Measurements from ENCODE around the gene ADK. TPM values are rescaled to one million over a fixed set of nuclear protein-coding genes. Genes with fewer than 3 reads are reported as not detected.

Gene ADK
- total RNA-seq, 1 donor from 2014 or later = 64.5 TPM

GRCh38 chr10:74736029-74736428 lies 585.0 kb downstream of the ADK start:
- Mint-ChIP-seq H3K4me3 (ENCODE audit: low read depth) (no peak overlapping the region), H3K27ac (no peak overlapping the region), H3K27me3 (ENCODE audit: low read depth) (no peaks in the 10 kb centered on the region), H3K36me3 (ENCODE audit: low read depth) (no peaks in the 10 kb centered on the region), H3K9me3 (peaks cover 16% of the 10 kb centered on the region), H3K4me1 (ENCODE audit: low read depth) (peaks cover 21% of the 10 kb centered on the region)
- no peak for DNase-seq (ENCODE audit: low spot score)
- intact Hi-C loops (cut with micrococcal nuclease) = loop anchor here (5.0 kb wide), 1 partner anchor 469 kb away; no protein-coding TSS in a partner anchor

DNA sequence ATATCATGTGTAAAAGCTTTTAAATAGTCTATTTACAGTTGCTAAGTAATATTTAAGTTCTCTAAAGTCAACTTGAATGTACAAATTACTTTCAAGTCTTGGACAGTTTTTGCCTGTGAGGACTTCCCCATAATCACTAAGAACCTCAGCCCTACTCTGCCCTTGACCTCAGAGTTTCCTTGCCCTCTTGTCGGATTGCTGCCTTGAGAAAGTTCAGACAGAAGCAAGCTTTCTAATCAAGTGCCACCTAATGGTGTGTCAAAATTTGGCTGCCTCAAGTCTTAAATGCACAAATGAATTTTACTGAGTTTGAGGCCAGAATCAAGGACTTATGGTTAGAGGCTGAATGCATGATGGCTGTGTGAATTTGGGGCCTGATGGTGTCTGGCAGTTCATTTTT lies 587.0 kb downstream of the ADK start:
- DNase-seq (ENCODE audit: low spot score) = no peak
- peaks cover 5% of the 10 kb centered on the region for H3K9me3 Mint-ChIP-seq
- H3K27me3 Mint-ChIP-seq (ENCODE audit: low read depth) = no peaks in the 10 kb centered on the region
- no peak overlapping the region for H3K4me3 Mint-ChIP-seq (ENCODE audit: low read depth)
- H3K4me1 Mint-ChIP-seq (ENCODE audit: low read depth) = peaks cover 21% of the 10 kb centered on the region
- intact Hi-C loops (cut with micrococcal nuclease) = loop anchor here (2.0 to 5.0 kb wide), 2 partner anchors 281 to 471 kb away; no protein-coding TSS in a partner anchor
- peak overlapping the region; percentile 16 for H3K27ac Mint-ChIP-seq
- H3K36me3 Mint-ChIP-seq (ENCODE audit: low read depth) = no peaks in the 10 kb centered on the region

DNA sequence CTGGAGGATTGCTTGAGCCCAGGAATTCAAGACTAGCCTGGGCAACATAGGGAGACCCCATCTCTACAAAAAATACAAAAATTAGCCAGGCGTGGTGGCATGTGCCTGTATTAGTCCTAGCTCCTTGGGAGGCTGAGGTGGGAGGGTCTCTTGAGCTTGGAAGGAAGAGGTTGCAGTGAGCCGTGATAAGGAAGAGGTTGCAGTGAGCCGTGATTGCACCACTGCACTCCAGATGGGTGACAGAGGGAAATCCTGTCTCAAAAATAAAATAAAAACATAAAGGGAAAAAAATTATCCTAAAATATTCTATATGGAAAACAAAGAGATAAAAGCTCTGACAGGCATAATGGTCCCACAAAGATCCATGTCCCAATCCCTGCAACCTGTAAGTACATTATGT lies 587.5 kb downstream of the ADK start:
- Mint-ChIP-seq H3K36me3 (ENCODE audit: low read depth) (no peaks in the 10 kb centered on the region), H3K4me1 (ENCODE audit: low read depth) (peaks cover 21% of the 10 kb centered on the region), H3K9me3 (peaks cover 4% of the 10 kb centered on the region), H3K4me3 (ENCODE audit: low read depth) (no peak overlapping the region), H3K27ac (peak overlapping the region; percentile 58), H3K27me3 (ENCODE audit: low read depth) (no peaks in the 10 kb centered on the region)
- intact Hi-C loops (cut with micrococcal nuclease) = loop anchor here (2.0 to 5.0 kb wide), 2 partner anchors 280 to 471 kb away; no protein-coding TSS in a partner anchor
- DNase-seq (ENCODE audit: low spot score) = no peak

DNA sequence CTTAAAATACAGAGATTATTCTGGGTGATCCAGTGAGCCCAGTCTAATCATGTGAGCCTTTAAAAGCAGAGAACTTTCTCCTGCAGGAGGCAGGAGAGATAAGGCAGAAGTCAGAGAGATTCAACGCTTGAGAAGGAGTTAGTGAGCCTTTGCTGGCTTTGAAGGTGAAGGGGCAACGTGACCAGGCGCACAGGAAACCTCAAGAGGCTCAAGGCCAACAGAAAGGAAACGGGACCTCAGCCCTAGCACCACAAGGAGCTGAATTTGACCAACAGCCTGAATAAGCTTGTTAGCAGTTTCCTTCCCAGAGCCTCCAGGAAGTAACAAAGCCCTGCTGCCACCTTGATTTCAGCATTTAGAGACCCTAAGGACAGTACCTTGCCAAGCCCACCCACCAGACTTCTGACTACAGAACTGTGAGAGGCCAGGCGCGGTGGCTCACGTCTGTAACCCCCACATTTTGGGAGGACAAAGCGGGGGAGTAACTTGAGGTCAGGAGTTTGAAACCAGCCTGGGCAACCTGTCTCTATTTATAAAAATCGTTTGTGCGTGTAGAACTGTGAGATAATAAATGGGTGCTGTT lies 588.1 kb downstream of the ADK start:
- Mint-ChIP-seq H3K4me3 (ENCODE audit: low read depth) (no peak overlapping the region), H3K36me3 (ENCODE audit: low read depth) (no peaks in the 10 kb centered on the region), H3K4me1 (ENCODE audit: low read depth) (peaks cover 21% of the 10 kb centered on the region), H3K9me3 (no peaks in the 10 kb centered on the region), H3K27me3 (ENCODE audit: low read depth) (no peaks in the 10 kb centered on the region), H3K27ac (peak overlapping the region; percentile 85)
- DNase-seq (ENCODE audit: low spot score) = peak; percentile 28
- intact Hi-C loops (cut with micrococcal nuclease) = loop anchor here (1.0 to 5.0 kb wide), 3 partner anchors 60 to 472 kb away; no protein-coding TSS in a partner anchor

DNA sequence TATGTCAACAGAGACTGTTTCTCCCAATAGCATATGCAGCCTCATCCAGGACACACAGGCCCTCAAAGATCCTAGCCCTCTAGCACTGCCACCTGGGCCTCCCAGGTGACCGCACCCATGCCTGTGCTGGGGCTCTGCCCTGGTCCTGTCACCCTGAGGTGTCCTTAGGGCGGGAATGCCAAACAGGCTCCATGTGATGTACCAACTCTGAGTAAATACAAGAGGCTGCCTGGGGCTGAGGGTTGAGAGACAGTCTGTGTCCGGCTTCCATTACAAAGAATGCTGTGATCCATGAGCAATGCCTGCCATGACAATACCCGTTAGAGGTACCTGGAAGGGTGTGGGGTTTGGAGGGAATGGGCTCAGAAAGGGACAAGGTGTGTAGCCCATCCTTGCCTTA lies 592.4 kb downstream of the ADK start:
- H3K4me1 Mint-ChIP-seq (ENCODE audit: low read depth) = peaks cover 17% of the 10 kb centered on the region
- no peak overlapping the region for H3K27ac Mint-ChIP-seq
- H3K4me3 Mint-ChIP-seq (ENCODE audit: low read depth) = no peak overlapping the region
- no peaks in the 10 kb centered on the region for H3K36me3 Mint-ChIP-seq (ENCODE audit: low read depth)
- DNase-seq (ENCODE audit: low spot score) = no peak
- intact Hi-C loops (cut with micrococcal nuclease) = no loop called here
- no peaks in the 10 kb centered on the region for H3K27me3 Mint-ChIP-seq (ENCODE audit: low read depth)
- no peaks in the 10 kb centered on the region for H3K9me3 Mint-ChIP-seq

- Mint-ChIP-seq H3K27me3 (ENCODE audit: low read depth) (no peaks in the 10 kb centered on the region), H3K36me3 (ENCODE audit: low read depth) (no peaks in the 10 kb centered on the region), H3K4me1 (ENCODE audit: low read depth) (no peaks in the 10 kb centered on the region), H3K9me3 (no peaks in the 10 kb centered on the region), H3K27ac (no peak overlapping the region), H3K4me3 (ENCODE audit: low read depth) (no peak overlapping the region)
- no peak for DNase-seq (ENCODE audit: low spot score)
- intact Hi-C loops (cut with micrococcal nuclease) = no loop called here
Measured at GRCh38 chr10:74745449-74745848, 594.4 kb downstream of the ADK start.

- Mint-ChIP-seq H3K36me3 (ENCODE audit: low read depth) (no peaks in the 10 kb centered on the region), H3K4me1 (ENCODE audit: low read depth) (peaks cover 5% of the 10 kb centered on the region), H3K9me3 (no peaks in the 10 kb centered on the region), H3K4me3 (ENCODE audit: low read depth) (no peak overlapping the region), H3K27me3 (ENCODE audit: low read depth) (no peaks in the 10 kb centered on the region), H3K27ac (no peak overlapping the region)
- intact Hi-C loops (cut with micrococcal nuclease) = no loop called here
- DNase-seq (ENCODE audit: low spot score) = no peak
Measured at GRCh38 chr10:74746813-74747212, 595.8 kb downstream of the ADK start.

- DNase-seq (ENCODE audit: low spot score) = no peak
- intact Hi-C loops (cut with micrococcal nuclease) = no loop called here
- no peaks in the 10 kb centered on the region for H3K9me3 Mint-ChIP-seq
- no peak overlapping the region for H3K27ac Mint-ChIP-seq
- H3K27me3 Mint-ChIP-seq (ENCODE audit: low read depth) = no peaks in the 10 kb centered on the region
- H3K4me3 Mint-ChIP-seq (ENCODE audit: low read depth) = no peak overlapping the region
- H3K36me3 Mint-ChIP-seq (ENCODE audit: low read depth) = no peaks in the 10 kb centered on the region
- peaks cover 5% of the 10 kb centered on the region for H3K4me1 Mint-ChIP-seq (ENCODE audit: low read depth)
Measured at GRCh38 chr10:74748468-74749031, 597.5 kb downstream of the ADK start.

DNA sequence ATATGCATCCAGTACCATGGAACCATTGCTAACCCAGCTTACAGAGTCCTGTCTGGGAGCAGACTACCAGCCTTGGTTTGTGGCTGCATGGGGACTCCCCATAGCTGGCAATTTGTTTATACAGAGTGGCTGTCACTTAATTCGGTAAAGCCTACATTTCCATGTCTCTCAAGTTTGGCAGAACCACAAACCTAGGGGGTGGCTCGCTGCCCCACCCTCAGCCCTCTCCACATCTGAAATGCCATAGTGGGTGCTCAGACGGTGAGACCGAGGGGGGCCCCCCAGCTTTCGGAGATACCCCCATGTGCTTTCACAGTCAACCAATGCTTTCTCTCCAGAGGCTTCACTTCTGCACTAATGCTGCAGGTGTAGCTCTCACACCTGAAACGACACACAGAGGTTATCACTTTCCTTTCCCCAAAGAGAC lies 599.8 kb downstream of the ADK start:
- peaks cover 18% of the 10 kb centered on the region for H3K4me1 Mint-ChIP-seq (ENCODE audit: low read depth)
- DNase-seq (ENCODE audit: low spot score) = no peak
- no peaks in the 10 kb centered on the region for H3K36me3 Mint-ChIP-seq (ENCODE audit: low read depth)
- no peak overlapping the region for H3K4me3 Mint-ChIP-seq (ENCODE audit: low read depth)
- intact Hi-C loops (cut with micrococcal nuclease) = no loop called here
- H3K27me3 Mint-ChIP-seq (ENCODE audit: low read depth) = no peaks in the 10 kb centered on the region
- H3K27ac Mint-ChIP-seq = no peak overlapping the region
- H3K9me3 Mint-ChIP-seq = no peaks in the 10 kb centered on the region

DNA sequence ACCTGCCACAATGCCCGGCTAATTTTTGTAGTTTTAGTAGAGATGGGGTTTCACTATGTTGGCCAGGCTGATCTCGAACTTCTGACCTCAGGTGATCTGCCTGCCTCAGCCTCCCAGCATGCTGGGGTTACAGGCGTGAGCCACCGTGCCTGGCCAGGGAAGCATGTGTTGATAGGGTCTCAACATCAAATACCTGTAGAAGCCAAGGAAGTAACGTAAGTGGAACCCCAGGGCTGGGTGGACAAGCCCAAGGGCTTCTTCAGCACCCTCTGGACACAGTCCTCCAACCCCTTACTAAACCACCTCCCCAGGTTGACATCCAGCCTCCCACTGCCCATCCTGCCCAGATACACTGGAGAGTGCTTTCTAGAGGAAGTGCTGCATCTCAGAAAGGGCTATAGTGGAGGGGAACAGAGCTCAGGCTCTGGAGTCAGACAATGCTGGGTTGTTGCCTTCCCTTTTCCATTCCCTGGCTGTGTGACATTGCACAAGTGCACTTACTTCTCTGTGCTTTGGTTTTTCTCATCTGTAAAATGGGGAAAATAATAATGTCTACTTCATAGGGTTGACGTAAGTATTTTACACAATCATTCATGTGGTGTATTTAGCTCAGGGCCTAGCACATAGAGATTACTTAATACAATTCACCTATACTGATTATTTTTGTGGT lies 601.5 kb downstream of the ADK start:
- intact Hi-C loops (cut with micrococcal nuclease) = no loop called here
- Mint-ChIP-seq H3K9me3 (no peaks in the 10 kb centered on the region), H3K4me3 (ENCODE audit: low read depth) (no peak overlapping the region), H3K4me1 (ENCODE audit: low read depth) (peaks cover 20% of the 10 kb centered on the region), H3K27ac (no peak overlapping the region), H3K36me3 (ENCODE audit: low read depth) (no peaks in the 10 kb centered on the region), H3K27me3 (ENCODE audit: low read depth) (no peaks in the 10 kb centered on the region)
- no peak for DNase-seq (ENCODE audit: low spot score)

DNA sequence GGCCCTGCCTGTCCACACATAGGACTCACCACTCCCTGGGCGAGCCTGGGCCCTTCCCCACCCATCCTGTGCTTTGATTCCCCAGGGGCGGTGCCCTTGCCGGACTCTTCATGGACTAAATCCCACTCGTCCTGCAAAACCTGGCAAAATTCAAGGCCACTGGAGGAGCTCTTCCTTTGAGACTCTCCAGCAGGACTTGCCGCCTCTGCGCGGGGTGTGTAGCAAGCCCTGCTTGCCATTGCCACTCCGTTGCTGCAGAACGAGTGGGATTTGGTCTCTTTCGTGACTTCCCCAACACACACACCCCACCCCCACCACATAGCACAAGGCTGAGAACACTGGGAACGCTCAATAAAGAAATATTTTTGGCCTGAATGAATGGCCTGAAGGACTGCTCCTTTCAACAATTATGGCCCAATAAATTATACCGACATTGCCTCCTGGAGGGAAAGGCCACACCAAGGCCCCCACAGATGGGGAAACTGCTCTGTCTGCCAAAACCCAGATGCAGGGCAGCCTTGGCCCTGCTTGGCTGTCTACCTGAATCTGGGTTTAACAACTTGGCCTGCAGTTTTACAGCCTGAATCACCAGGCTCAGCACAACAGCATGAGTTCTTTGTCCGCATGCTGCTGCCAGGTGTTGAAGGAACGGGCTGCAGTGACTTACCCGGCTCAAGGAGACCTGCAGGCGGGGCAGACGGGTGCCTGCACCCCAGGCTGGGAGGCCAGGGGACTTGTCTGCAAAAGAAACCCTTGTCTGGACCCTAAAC lies 602.6 kb downstream of the ADK start:
- no peaks in the 10 kb centered on the region for H3K9me3 Mint-ChIP-seq
- H3K27me3 Mint-ChIP-seq (ENCODE audit: low read depth) = no peaks in the 10 kb centered on the region
- peak overlapping the region; percentile 36 for H3K27ac Mint-ChIP-seq
- intact Hi-C loops (cut with micrococcal nuclease) = no loop called here
- H3K36me3 Mint-ChIP-seq (ENCODE audit: low read depth) = no peaks in the 10 kb centered on the region
- H3K4me1 Mint-ChIP-seq (ENCODE audit: low read depth) = peaks cover 20% of the 10 kb centered on the region
- DNase-seq (ENCODE audit: low spot score) = no peak
- no peak overlapping the region for H3K4me3 Mint-ChIP-seq (ENCODE audit: low read depth)

GRCh38 chr10:74754381-74754821 lies 603.4 kb downstream of the ADK start:
- Mint-ChIP-seq H3K36me3 (ENCODE audit: low read depth) (no peaks in the 10 kb centered on the region), H3K4me3 (ENCODE audit: low read depth) (no peak overlapping the region), H3K27me3 (ENCODE audit: low read depth) (no peaks in the 10 kb centered on the region), H3K9me3 (no peaks in the 10 kb centered on the region), H3K27ac (peak overlapping the region; percentile 60), H3K4me1 (ENCODE audit: low read depth) (peaks cover 20% of the 10 kb centered on the region)
- DNase-seq (ENCODE audit: low spot score) = no peak
- intact Hi-C loops (cut with micrococcal nuclease) = no loop called here

Measured in activated T-helper 2 cell treated with anti-CD3 and anti-CD28 coated beads, Interferon-gamma antibody, Interleukin-2, Interleukin-4, amounts not matched to agents 10 μg/mL and 5 μg/mL and 100 μg/mL, durations not matched to agents 14 hours and 24 hours and 36 hours (primary cell).